ENCODE results near the gene GNA12. TPM values are rescaled to one million over a fixed set of nuclear protein-coding genes. Genes with fewer than 3 reads are reported as not detected.

The GNA12 gene
- total RNA-seq, 1 experiment from 2014 or later = 11.2 TPM

GRCh38 chr7:2782121-2782520 lies 62.0 kb downstream of the GNA12 start:
- no peak for DNase-seq (ENCODE audit: low spot score)

GRCh38 chr7:2781636-2782035 lies 62.5 kb downstream of the GNA12 start:
- no peak for DNase-seq (ENCODE audit: low spot score)

GRCh38 chr7:2779051-2779450 lies 65.1 kb downstream of the GNA12 start:
- DNase-seq (ENCODE audit: low spot score) = no peak

- no peak for DNase-seq (ENCODE audit: low spot score)
These were observed 66.1 kb downstream of the GNA12 start for GRCh38 chr7:2777898-2778535.

GRCh38 chr7:2776401-2776800 lies 67.7 kb downstream of the GNA12 start:
- no peak for DNase-seq (ENCODE audit: low spot score)

GRCh38 chr7:2775785-2776184 lies 68.3 kb downstream of the GNA12 start:
- no peak for DNase-seq (ENCODE audit: low spot score)

- no peak for DNase-seq (ENCODE audit: low spot score)
These were observed 68.7 kb downstream of the GNA12 start for GRCh38 chr7:2775376-2775775.

GRCh38 chr7:2774935-2775334 lies 69.2 kb downstream of the GNA12 start:
- no peak for DNase-seq (ENCODE audit: low spot score)

- peak; percentile 28 for DNase-seq (ENCODE audit: low spot score)
These were observed 69.8 kb downstream of the GNA12 start for GRCh38 chr7:2774280-2774679.

GRCh38 chr7:2773608-2774007 lies 70.5 kb downstream of the GNA12 start:
- DNase-seq (ENCODE audit: low spot score) = no peak

GRCh38 chr7:2771274-2771731 lies 72.8 kb downstream of the GNA12 start:
- no peak for DNase-seq (ENCODE audit: low spot score)

- DNase-seq (ENCODE audit: low spot score) = no peak
These were observed 79.5 kb downstream of the GNA12 start for GRCh38 chr7:2764621-2765020.

GRCh38 chr7:2763597-2763996 lies 80.5 kb downstream of the GNA12 start:
- DNase-seq (ENCODE audit: low spot score) = no peak

GRCh38 chr7:2761801-2762497 lies 82.2 kb downstream of the GNA12 start:
- no peak for DNase-seq (ENCODE audit: low spot score)

GRCh38 chr7:2761131-2761624 lies 82.9 kb downstream of the GNA12 start:
- DNase-seq (ENCODE audit: low spot score) = no peak

GRCh38 chr7:2760098-2760889 lies 83.8 kb downstream of the GNA12 start:
- DNase-seq (ENCODE audit: low spot score) = peak; percentile 92

- DNase-seq (ENCODE audit: low spot score) = no peak
These were observed 84.4 kb downstream of the GNA12 start for GRCh38 chr7:2759736-2760097.

- DNase-seq (ENCODE audit: low spot score) = no peak
These were observed 85.2 kb downstream of the GNA12 start for GRCh38 chr7:2758673-2759616.

GRCh38 chr7:2757904-2758672 lies 86.0 kb downstream of the GNA12 start:
- DNase-seq (ENCODE audit: low spot score) = peak; percentile 90

GRCh38 chr7:2757361-2757903 lies 86.7 kb downstream of the GNA12 start:
- peak; percentile 83 for DNase-seq (ENCODE audit: low spot score)

All from HT-29 (cell line).